WTC11 (cell line): ENCODE data around the gene RGS14. TPM values are rescaled to one million over a fixed set of nuclear protein-coding genes. Genes with fewer than 3 reads are reported as not detected.

Experiments
- ATAC-seq: fragments of 200-7000 bp; cut with Tn5 transposase; 2 replicates; pipeline ENCODE4 v1.10.0; 2021; ENCODE audit warnings: mild to moderate bottlenecking, moderate library complexity
- CTCF ChIA-PET: fragments of 300-600 bp; sonication (Branson Sonifier 250); formaldehyde crosslinking; loops from one replicate; lab custom pipeline; 2021; ENCODE audit warnings: antibody characterized with exemption; lab: Charles Lee
- POLR2A ChIA-PET: fragments of 350-600 bp; sonication (Branson Sonifier 250); formaldehyde crosslinking; loops from one replicate; lab custom pipeline; 2021; ENCODE audit warnings: antibody characterized with exemption; lab: Charles Lee
- DNase-seq: peaks from one replicate; pipeline ENCODE4 v3.0.0; 2021; ENCODE audit warnings: low spot score
- H3K27ac Mint-ChIP-seq: 2 replicates; pipeline ENCODE4 v1.8.0; 2021; ENCODE audit warnings: mixed read lengths
- H3K27me3 Mint-ChIP-seq: 2 replicates; pipeline ENCODE4 v1.8.0; 2021; ENCODE audit warnings: low read depth, mild to moderate bottlenecking, moderate library complexity, mixed read lengths
- H3K36me3 Mint-ChIP-seq: 2 replicates; pipeline ENCODE4 v1.8.0; 2021; ENCODE audit warnings: mixed read lengths
- H3K4me1 Mint-ChIP-seq: 2 replicates; pipeline ENCODE4 v1.8.0; 2022; ENCODE audit warnings: mixed read lengths
- H3K4me3 Mint-ChIP-seq: 2 replicates; pipeline ENCODE4 v1.8.0; 2021; ENCODE audit warnings: mild to moderate bottlenecking, moderate library complexity, mixed read lengths
- H3K9me3 Mint-ChIP-seq: 2 replicates; pipeline ENCODE4 v1.8.0; 2021; ENCODE audit warnings: mixed read lengths
- ATF2 ChIP-seq: sonication (generic); formaldehyde crosslinking; IDR thresholded peaks from 2 replicates; pipeline ENCODE4 v1.8.1; 2022; ENCODE audit warnings: low read depth, missing genetic modification reagents, borderline replicate concordance
- ESRRA ChIP-seq: sonication (generic); formaldehyde crosslinking; IDR thresholded peaks from 2 replicates; pipeline ENCODE4 v1.8.1; 2022; ENCODE audit warnings: mild to moderate bottlenecking, missing genetic modification reagents, borderline replicate concordance
- GABPB1 ChIP-seq: sonication (generic); formaldehyde crosslinking; IDR thresholded peaks from 2 replicates; pipeline ENCODE4 v1.8.1; 2023; ENCODE audit warnings: mild to moderate bottlenecking, missing genetic modification reagents
- IRF1 ChIP-seq: sonication (generic); formaldehyde crosslinking; IDR thresholded peaks from 2 replicates; pipeline ENCODE4 v1.8.0; 2023; ENCODE audit warnings: missing genetic modification reagents
- JAZF1 ChIP-seq: fragments of 250-450 bp; sonication (Bioruptor Pico); IDR thresholded peaks from 2 replicates; pipeline ENCODE4 v1.9.0; 2021; ENCODE audit warnings: moderate library complexity, mild to moderate bottlenecking, inconsistent platforms
- MAX ChIP-seq: sonication (generic); formaldehyde crosslinking; IDR thresholded peaks from 2 replicates; pipeline ENCODE4 v1.8.0; 2022; ENCODE audit warnings: mild to moderate bottlenecking, missing genetic modification reagents
- MYBL2 ChIP-seq: sonication (generic); formaldehyde crosslinking; IDR thresholded peaks from 2 replicates; pipeline ENCODE4 v1.8.1; 2023; ENCODE audit warnings: mild to moderate bottlenecking, moderate library complexity, missing genetic modification reagents
- NFATC4 ChIP-seq: fragments of 250-450 bp; sonication (Bioruptor Pico); IDR thresholded peaks from 2 replicates; pipeline ENCODE4 v1.9.0; 2021; ENCODE audit warnings: mild to moderate bottlenecking
- NR1H2 ChIP-seq: sonication (generic); formaldehyde crosslinking; IDR thresholded peaks from 2 replicates; pipeline ENCODE4 v1.9.0; 2021; ENCODE audit warnings: mild to moderate bottlenecking, moderate library complexity, missing genetic modification reagents
- STAT6 ChIP-seq: sonication (generic); formaldehyde crosslinking; conservative IDR thresholded peaks from 2 replicates; pipeline ENCODE4 v1.8.1; 2023; ENCODE audit warnings: mild to moderate bottlenecking, low read depth, missing genetic modification reagents, moderate library complexity
- ZMAT4 ChIP-seq: fragments of 250-450 bp; sonication (Bioruptor Pico); IDR thresholded peaks from 2 replicates; pipeline ENCODE4 v1.9.0; 2021; ENCODE audit warnings: mild to moderate bottlenecking
- ZNF219 ChIP-seq: sonication (generic); formaldehyde crosslinking; IDR thresholded peaks from 2 replicates; pipeline ENCODE4 v1.8.0; 2023; ENCODE audit warnings: missing genetic modification reagents, mild to moderate bottlenecking, borderline replicate concordance
- ZNF281 ChIP-seq: sonication (generic); formaldehyde crosslinking; IDR thresholded peaks from 2 replicates; pipeline ENCODE4 v1.8.0; 2023; ENCODE audit warnings: mild to moderate bottlenecking, missing genetic modification reagents
- ZNF396 ChIP-seq: fragments of 250-450 bp; sonication (Bioruptor Pico); IDR thresholded peaks from 2 replicates; pipeline ENCODE4 v1.8.0; 2021; ENCODE audit warnings: mild to moderate bottlenecking, moderate library complexity, borderline replicate concordance
- ZNF423 ChIP-seq: fragments of 250-450 bp; sonication (Bioruptor Pico); IDR thresholded peaks from 2 replicates; pipeline ENCODE4 v2.1.2; 2022; ENCODE audit warnings: mild to moderate bottlenecking, moderate library complexity
- total RNA-seq: library from RNA; stranded (reverse); gene quantifications from 3 replicates; pipeline ENCODE4 v1.2.3, GENCODE V29; 2021
- TF ChIP-seq, protein P1 (sequence below): fragments of 250-450 bp; sonication (Bioruptor Pico); conservative IDR thresholded peaks from 2 replicates; pipeline ENCODE4 v1.9.0; 2021; ENCODE audit warnings: mild to moderate bottlenecking
- TF ChIP-seq, protein P2 (sequence below): sonication (generic); formaldehyde crosslinking; IDR thresholded peaks from 2 replicates; pipeline ENCODE4 v1.8.1; 2023; ENCODE audit warnings: mild to moderate bottlenecking, missing genetic modification reagents
- TF ChIP-seq, protein P3 (sequence below): sonication (generic); formaldehyde crosslinking; IDR thresholded peaks from 2 replicates; pipeline ENCODE4 v1.8.1; 2022; ENCODE audit warnings: low read depth, mild to moderate bottlenecking, moderate library complexity, missing genetic modification reagents, borderline replicate concordance

Gene RGS14
- total RNA-seq, 1 experiment from 2014 or later = 74.6 TPM

GRCh38 chr5:177310332-177310731, 47.4 kb upstream of the RGS14 start:
- H3K27ac Mint-ChIP-seq = no peak overlapping the region
- ChIA-PET CTCF (interaction anchor here (0.6 to 4.5 kb wide), 79 partner anchors 9 to 663 kb away, joined by 3 to 91 read pairs (median 5); partner anchors contain the start of genes FGFR4, GRK6, LMAN2 and NSD1), POLR2A (interaction anchor here (0.6 to 1.2 kb wide), 4 partner anchors 137 to 211 kb away, joined by 3 to 6 read pairs (median 4); no protein-coding TSS in a partner anchor)
- DNase-seq (no peak), ATAC-seq (no peak)
- H3K27me3 Mint-ChIP-seq = no peaks in the 10 kb centered on the region
- H3K4me1 Mint-ChIP-seq = peaks cover 18% of the 10 kb centered on the region
- no peaks in the 10 kb centered on the region for H3K9me3 Mint-ChIP-seq
- peaks cover 18% of the 10 kb centered on the region for H3K36me3 Mint-ChIP-seq
- TF ChIP-seq JAZF1 (CRISPR knock-in tag) = no peak
- no peak for TF ChIP-seq MYBL2 (CRISPR knock-in tag)
- no peak for TF ChIP-seq GABPB1 (CRISPR knock-in tag)
- TF ChIP-seq, protein P1, sequence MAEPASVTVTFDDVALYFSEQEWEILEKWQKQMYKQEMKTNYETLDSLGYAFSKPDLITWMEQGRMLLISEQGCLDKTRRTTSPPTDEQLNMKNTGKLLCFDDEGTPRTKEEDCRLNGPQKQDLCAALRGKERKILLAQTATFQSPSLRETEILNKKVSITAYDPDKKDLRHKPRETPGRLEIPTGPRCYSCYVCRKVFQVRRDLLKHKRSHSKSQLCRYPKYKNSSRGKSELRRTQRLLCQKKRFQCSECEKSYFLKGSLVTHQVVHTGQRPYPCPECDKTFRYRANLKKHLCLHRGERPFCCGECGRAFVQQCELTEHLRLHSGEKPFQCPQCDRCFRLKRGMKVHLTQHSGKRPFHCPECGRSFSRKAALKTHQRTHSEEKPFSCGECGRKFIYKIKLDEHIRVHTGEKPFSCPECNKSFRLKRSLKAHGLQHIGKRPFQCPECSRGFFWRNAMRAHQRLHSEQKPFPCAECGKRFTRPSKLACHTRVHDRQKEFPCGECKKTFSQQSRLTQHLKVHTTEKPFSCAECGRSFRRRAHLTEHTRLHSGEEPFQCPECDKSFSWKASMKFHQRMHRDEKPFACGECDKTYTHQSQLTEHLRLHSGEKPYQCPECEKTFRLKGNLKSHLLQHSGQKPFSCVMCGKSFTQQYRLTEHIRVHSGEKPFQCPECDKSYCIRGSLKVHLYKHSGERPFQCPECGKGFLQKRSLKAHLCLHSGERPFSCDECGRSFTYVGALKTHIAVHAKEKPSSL (CRISPR knock-in tag) = no peak
- no peak for TF ChIP-seq NFATC4 (CRISPR knock-in tag)
- no peak for TF ChIP-seq ESRRA (CRISPR knock-in tag)
- TF ChIP-seq, protein P2, sequence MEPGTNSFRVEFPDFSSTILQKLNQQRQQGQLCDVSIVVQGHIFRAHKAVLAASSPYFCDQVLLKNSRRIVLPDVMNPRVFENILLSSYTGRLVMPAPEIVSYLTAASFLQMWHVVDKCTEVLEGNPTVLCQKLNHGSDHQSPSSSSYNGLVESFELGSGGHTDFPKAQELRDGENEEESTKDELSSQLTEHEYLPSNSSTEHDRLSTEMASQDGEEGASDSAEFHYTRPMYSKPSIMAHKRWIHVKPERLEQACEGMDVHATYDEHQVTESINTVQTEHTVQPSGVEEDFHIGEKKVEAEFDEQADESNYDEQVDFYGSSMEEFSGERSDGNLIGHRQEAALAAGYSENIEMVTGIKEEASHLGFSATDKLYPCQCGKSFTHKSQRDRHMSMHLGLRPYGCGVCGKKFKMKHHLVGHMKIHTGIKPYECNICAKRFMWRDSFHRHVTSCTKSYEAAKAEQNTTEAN = no peak
- no peak for TF ChIP-seq ATF2 (CRISPR knock-in tag)
- no peak for TF ChIP-seq ZMAT4 (CRISPR knock-in tag)
- TF ChIP-seq, protein P3, sequence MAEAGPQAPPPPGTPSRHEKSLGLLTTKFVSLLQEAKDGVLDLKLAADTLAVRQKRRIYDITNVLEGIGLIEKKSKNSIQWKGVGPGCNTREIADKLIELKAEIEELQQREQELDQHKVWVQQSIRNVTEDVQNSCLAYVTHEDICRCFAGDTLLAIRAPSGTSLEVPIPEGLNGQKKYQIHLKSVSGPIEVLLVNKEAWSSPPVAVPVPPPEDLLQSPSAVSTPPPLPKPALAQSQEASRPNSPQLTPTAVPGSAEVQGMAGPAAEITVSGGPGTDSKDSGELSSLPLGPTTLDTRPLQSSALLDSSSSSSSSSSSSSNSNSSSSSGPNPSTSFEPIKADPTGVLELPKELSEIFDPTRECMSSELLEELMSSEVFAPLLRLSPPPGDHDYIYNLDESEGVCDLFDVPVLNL (CRISPR knock-in tag) = no peak
- H3K4me3 Mint-ChIP-seq = peak overlapping the region; percentile 84; the same call in 1 of the 2 replicates

- Mint-ChIP-seq H3K27me3 (no peaks in the 10 kb centered on the region), H3K36me3 (peaks cover 13% of the 10 kb centered on the region), H3K4me3 (peak overlapping the region; percentile 84), H3K4me1 (peaks cover 18% of the 10 kb centered on the region), H3K9me3 (no peaks in the 10 kb centered on the region), H3K27ac (no peak overlapping the region)
- ChIA-PET POLR2A (interaction anchor here (0.6 to 2.3 kb wide), 3 partner anchors 59 to 177 kb away, joined by 3 to 8 read pairs (median 4); no protein-coding TSS in a partner anchor), CTCF (interaction anchor here (0.6 to 4.5 kb wide), 37 partner anchors 8 to 507 kb away, joined by 3 to 91 read pairs (median 13); partner anchors contain the start of genes FGFR4, LMAN2, NSD1 and PFN3)
- no peak for ATAC-seq
- no peak for DNase-seq
- TF ChIP-seq ZNF219 (CRISPR knock-in tag) = no peak
- no peak for TF ChIP-seq NR1H2 (CRISPR knock-in tag)
- no peak for TF ChIP-seq ZNF281 (CRISPR knock-in tag)
- no peak for TF ChIP-seq STAT6 (CRISPR knock-in tag)
- no peak for TF ChIP-seq MAX (CRISPR knock-in tag)
- TF ChIP-seq ZNF423 (CRISPR knock-in tag) = no peak
- no peak for TF ChIP-seq IRF1 (CRISPR knock-in tag)
- TF ChIP-seq ZNF396 = no peak
Observed at GRCh38 chr5:177310757-177311391, 46.9 kb upstream of the RGS14 start.
